Activated CD8-positive, alpha-beta T cell treated with anti-CD3 and anti-CD28 coated beads, Interleukin-2, amount 10 ng/mL, durations not matched to agents 7 days and 5 days (primary cell): ENCODE results near the gene SBF2. TPM values are rescaled to one million over a fixed set of nuclear protein-coding genes. Genes with fewer than 3 reads are reported as not detected.

Experiments
- ATAC-seq: fragments of 150-1000 bp; cut with Tn5 transposase; one replicate; pipeline ENCODE4 v1.10.0; 2021; ENCODE audit warnings: moderate library complexity
- CTCF ChIA-PET: fragments of 350-600 bp; sonication (Branson Sonifier 250); formaldehyde crosslinking; loops from one replicate; lab custom pipeline; 2021; ENCODE audit warnings: antibody characterized with exemption; lab: Charles Lee
- POLR2A ChIA-PET: fragments of 350-600 bp; sonication (Branson Sonifier 250); formaldehyde crosslinking; loops from one replicate; lab custom pipeline; 2021; ENCODE audit warnings: antibody characterized with exemption; lab: Charles Lee
- DNase-seq: peaks from one replicate; pipeline ENCODE4 v3.0.0-alpha.2; 2020
- H3K27ac Mint-ChIP-seq: one replicate; pipeline ENCODE4 v1.8.0; 2021; ENCODE audit warnings: mild to moderate bottlenecking, mixed read lengths
- H3K27me3 Mint-ChIP-seq: one replicate; pipeline ENCODE4 v1.8.0; 2021; ENCODE audit warnings: low read depth, mixed read lengths
- H3K36me3 Mint-ChIP-seq: one replicate; pipeline ENCODE4 v1.8.0; 2021; ENCODE audit warnings: low read depth, mixed read lengths
- H3K4me1 Mint-ChIP-seq: one replicate; pipeline ENCODE4 v1.8.0; 2021; ENCODE audit warnings: low read depth, mixed read lengths
- H3K4me3 Mint-ChIP-seq: one replicate; pipeline ENCODE4 v1.8.0; 2021; ENCODE audit warnings: mild to moderate bottlenecking, mixed read lengths
- H3K9me3 Mint-ChIP-seq: one replicate; pipeline ENCODE4 v1.8.0; 2022; ENCODE audit warnings: mixed read lengths; ENCODE audit not compliant: insufficient read depth
- total RNA-seq, 2 experiments: library from RNA; stranded (reverse); gene quantifications; one replicate each; pipeline ENCODE4 v1.2.3, GENCODE V29; 2021

The SBF2 gene
- total RNA-seq, 2 experiments from 2014 or later = 5.1 to 5.9 TPM

DNA sequence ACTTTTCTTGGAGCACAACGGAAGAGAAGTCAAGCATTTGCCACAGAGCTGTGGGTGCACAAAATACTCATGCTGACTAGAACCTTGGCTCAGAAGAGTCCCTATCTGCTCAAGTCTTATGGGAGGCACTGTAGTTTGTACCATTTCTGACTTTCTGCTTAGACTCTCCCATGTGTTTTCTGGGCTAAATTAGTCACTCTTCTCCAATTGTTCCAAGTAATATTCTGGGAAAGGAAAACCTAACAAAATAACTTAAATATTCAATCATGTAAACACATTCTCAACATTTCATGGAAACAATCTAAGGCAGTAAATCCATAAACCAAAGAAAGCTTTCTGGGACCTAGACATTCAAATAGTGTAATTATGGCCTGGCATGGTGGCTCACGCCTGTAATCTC is 409.4 kb downstream of the SBF2 start:
- H3K9me3 Mint-ChIP-seq = no peaks in the 10 kb centered on the region
- DNase-seq (no peak), ATAC-seq (no peak)
- CTCF ChIA-PET = no interaction called here
- H3K27me3 Mint-ChIP-seq = peaks cover 5% of the 10 kb centered on the region
- H3K27ac Mint-ChIP-seq = no peak overlapping the region
- no peak overlapping the region for H3K4me3 Mint-ChIP-seq
- POLR2A ChIA-PET = no interaction called here
- no peaks in the 10 kb centered on the region for H3K36me3 Mint-ChIP-seq
- H3K4me1 Mint-ChIP-seq = no peaks in the 10 kb centered on the region

DNA sequence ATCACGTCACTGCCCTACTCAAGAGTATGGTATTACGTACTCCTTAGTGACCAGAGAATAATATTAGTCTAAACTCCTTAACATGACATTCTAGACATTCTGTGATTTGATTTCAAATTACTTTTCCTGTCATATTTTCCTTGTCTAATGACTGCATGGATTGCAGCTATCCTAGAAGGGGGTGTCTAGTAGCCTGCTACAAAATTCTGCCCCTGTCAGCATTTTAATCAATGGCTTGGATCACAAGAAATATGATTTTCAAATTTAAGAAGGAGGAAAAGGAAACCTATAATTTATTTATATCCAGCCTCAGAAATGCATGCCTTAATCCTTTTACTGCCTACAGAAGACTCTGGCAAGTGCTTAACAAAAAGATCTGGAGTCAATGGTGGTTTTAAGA is 413.4 kb downstream of the SBF2 start:
- Mint-ChIP-seq H3K4me1 (no peaks in the 10 kb centered on the region), H3K36me3 (no peaks in the 10 kb centered on the region), H3K27me3 (no peaks in the 10 kb centered on the region), H3K27ac (no peak overlapping the region), H3K4me3 (no peak overlapping the region), H3K9me3 (no peaks in the 10 kb centered on the region)
- ChIA-PET POLR2A (no interaction called here), CTCF (no interaction called here)
- DNase-seq (no peak), ATAC-seq (no peak)

DNA sequence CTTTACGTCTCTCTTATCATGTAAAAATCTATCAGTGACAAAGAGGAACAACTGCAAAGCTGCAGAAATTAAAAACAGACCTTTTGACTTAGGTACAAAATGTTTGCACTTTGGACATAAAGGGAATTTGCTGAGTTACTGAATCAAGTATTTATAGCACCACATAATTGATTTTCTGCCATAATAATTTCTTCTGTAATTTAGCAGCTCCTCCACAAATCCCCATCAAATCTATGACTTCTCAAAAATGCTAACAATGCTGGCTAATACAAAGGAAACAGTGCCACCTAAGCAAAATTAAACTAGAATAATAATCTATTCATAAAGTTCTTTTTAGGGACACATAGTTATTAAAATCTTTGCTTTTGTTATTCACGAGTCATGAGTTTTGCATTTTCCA is 415.1 kb downstream of the SBF2 start:
- no peaks in the 10 kb centered on the region for H3K27me3 Mint-ChIP-seq
- H3K4me1 Mint-ChIP-seq = no peaks in the 10 kb centered on the region
- no peaks in the 10 kb centered on the region for H3K36me3 Mint-ChIP-seq
- ATAC-seq = no peak
- CTCF ChIA-PET = interaction anchor here (0.6 kb wide), 1 partner anchor 408 kb away, joined by 3 read pairs; no protein-coding TSS in a partner anchor
- H3K4me3 Mint-ChIP-seq = no peak overlapping the region
- DNase-seq = no peak
- no peak overlapping the region for H3K27ac Mint-ChIP-seq
- POLR2A ChIA-PET = no interaction called here
- H3K9me3 Mint-ChIP-seq = no peaks in the 10 kb centered on the region

DNA sequence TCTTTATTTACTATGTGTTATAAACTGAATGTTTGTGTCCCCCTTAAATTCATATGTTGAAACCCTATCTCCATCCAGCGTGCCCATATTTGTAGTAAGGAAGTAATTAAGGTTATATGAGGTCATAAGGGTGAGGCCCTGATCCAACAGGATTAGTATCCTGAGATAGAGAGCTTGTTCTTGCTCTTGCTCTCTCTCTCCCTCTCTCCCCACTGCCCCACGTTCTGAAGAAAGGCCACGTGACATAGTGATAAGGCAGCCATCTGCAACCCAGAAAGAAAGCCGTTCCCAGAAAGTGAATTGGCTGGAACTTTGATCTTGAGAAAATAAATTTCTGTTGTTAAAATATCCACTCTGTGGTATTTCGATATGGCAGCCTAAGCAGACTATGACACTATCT is 417.7 kb downstream of the SBF2 start:
- no peak for DNase-seq
- POLR2A ChIA-PET = no interaction called here
- Mint-ChIP-seq H3K27ac (no peak overlapping the region), H3K36me3 (no peaks in the 10 kb centered on the region), H3K27me3 (no peaks in the 10 kb centered on the region), H3K9me3 (no peaks in the 10 kb centered on the region), H3K4me3 (no peak overlapping the region), H3K4me1 (no peaks in the 10 kb centered on the region)
- ATAC-seq = no peak
- CTCF ChIA-PET = interaction anchor here (1.9 kb wide), 1 partner anchor 14 kb away, joined by 5 read pairs; no protein-coding TSS in a partner anchor

DNA sequence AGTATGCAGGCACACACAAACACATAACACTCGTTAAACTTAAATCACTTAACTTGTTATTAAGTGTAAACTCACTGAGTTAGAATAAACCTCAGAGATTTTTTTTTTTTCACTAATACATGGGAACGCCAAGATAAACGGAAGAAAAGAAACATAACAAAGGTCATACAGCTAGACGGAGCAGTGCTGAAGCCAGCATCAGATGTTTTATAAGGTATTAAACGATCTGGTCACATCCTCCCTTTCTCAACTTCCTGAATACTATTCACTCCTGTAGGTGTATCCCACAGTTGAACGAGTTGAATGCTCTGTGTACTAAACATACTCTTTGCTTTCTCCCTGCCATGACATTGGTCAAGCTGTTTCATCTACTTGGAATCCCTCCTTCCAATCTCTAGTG is 418.2 kb downstream of the SBF2 start:
- no peaks in the 10 kb centered on the region for H3K36me3 Mint-ChIP-seq
- ATAC-seq = no peak

DNA sequence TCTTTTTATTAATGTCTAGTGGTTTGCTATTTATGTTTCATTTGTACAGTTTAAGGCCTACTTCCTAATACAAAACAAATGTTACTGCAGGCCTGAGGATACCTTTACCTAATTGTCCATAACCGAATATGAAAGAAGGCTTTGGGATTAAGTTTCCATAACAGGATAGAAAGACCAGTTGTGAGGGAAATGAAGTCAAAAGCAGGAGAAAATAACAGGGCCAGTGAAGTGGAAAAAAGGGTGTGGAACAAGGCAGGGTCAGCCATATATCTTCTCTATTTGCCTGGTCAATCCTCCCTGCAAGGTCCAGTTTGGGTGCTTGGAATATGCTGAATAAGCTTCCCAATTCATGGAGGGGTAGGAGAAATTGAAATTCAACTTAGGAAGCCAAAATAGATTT is 418.6 kb downstream of the SBF2 start:
- Mint-ChIP-seq H3K4me1 (no peaks in the 10 kb centered on the region), H3K9me3 (no peaks in the 10 kb centered on the region), H3K36me3 (no peaks in the 10 kb centered on the region), H3K27ac (no peak overlapping the region), H3K27me3 (no peaks in the 10 kb centered on the region), H3K4me3 (no peak overlapping the region)
- CTCF ChIA-PET = interaction anchor here (1.0 to 2.3 kb wide), 3 partner anchors 13 to 97 kb away, joined by 3 to 7 read pairs (median 5); no protein-coding TSS in a partner anchor
- POLR2A ChIA-PET = no interaction called here
- DNase-seq = no peak
- no peak for ATAC-seq

More for the DNA sequence above, 418.2 kb downstream of the SBF2 start:
- DNase-seq = no peak
- ChIA-PET POLR2A (no interaction called here), CTCF (interaction anchor here (1.0 to 1.9 kb wide), 2 partner anchors 14 to 97 kb away, joined by 3 to 5 read pairs; no protein-coding TSS in a partner anchor)
- Mint-ChIP-seq H3K4me1 (no peaks in the 10 kb centered on the region), H3K27ac (no peak overlapping the region), H3K27me3 (no peaks in the 10 kb centered on the region), H3K9me3 (no peaks in the 10 kb centered on the region), H3K4me3 (no peak overlapping the region)

DNA sequence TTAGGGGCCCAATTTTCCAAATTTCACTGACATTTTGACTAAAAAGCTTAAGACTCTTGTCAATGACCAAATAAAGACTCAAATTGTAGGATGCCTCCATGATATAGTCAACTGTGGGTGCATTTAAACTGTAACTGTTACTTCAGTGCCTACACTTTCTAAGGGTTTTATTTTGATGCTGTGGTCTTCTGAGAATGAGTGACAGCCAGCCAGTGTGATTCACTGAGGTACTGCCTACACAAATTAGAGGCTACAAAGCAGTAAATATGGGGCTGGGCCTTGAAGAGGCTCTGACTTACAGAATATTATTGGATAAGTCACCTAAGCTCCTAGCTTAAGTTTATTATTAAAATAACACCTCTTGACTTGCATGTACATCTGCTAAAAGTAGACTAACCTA is 419.6 kb downstream of the SBF2 start:
- no peaks in the 10 kb centered on the region for H3K27me3 Mint-ChIP-seq
- ATAC-seq = no peak
- POLR2A ChIA-PET = interaction anchor here (0.7 kb wide), 1 partner anchor 566 kb away, joined by 4 read pairs; no protein-coding TSS in a partner anchor
- no peak overlapping the region for H3K27ac Mint-ChIP-seq
- no peaks in the 10 kb centered on the region for H3K4me1 Mint-ChIP-seq
- DNase-seq = no peak
- H3K36me3 Mint-ChIP-seq = no peaks in the 10 kb centered on the region
- H3K9me3 Mint-ChIP-seq = no peaks in the 10 kb centered on the region
- CTCF ChIA-PET = interaction anchor here (1.4 to 2.3 kb wide), 3 partner anchors 12 to 14 kb away, joined by 3 to 7 read pairs (median 5); no protein-coding TSS in a partner anchor
- no peak overlapping the region for H3K4me3 Mint-ChIP-seq

DNA sequence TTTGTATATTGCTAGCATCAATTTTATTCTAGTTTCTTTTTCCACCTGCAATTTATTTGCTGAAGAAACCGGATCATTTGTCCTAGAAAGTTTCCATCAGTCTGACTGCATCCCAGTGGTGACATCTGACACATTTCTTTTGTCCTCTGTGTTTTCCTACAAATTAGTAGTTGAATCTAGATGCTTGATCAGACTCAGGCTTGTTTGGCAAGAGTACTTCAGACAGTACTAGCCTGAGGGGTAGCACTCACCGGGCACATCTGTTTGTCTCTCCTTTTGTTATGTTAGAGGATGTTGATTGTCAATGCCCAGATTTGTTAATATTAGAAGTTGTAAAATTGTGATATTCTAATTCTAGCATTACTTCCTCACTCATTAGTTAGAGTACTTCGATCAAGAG is 425.4 kb downstream of the SBF2 start:
- H3K36me3 Mint-ChIP-seq = no peaks in the 10 kb centered on the region
- POLR2A ChIA-PET = no interaction called here
- no peaks in the 10 kb centered on the region for H3K27me3 Mint-ChIP-seq

DNA sequence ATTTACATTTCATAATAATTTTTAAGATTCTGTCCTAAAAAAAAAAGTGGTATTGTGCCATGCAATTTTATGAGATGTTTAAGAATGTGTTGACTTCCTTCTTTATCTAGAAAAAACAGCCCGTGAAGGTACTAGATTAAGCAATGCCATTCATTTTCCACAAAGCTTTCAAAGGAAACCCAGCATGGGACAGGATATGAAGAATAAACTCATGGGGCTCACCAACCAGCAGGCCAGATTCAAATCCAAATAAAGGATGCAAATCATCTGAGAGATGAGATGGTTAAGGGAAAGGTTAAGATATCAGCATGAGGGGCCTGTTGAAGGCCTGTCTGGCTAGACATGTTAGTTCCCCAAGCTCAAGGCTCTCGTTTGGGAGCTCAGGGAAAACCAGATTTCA is 431.0 kb downstream of the SBF2 start:
- ATAC-seq = no peak
- CTCF ChIA-PET = interaction anchor here (0.6 to 6.4 kb wide), 11 partner anchors 11 to 457 kb away, joined by 3 to 30 read pairs (median 4); no protein-coding TSS in a partner anchor
- Mint-ChIP-seq H3K4me3 (no peak overlapping the region), H3K4me1 (peaks cover 35% of the 10 kb centered on the region), H3K27me3 (no peaks in the 10 kb centered on the region), H3K36me3 (no peaks in the 10 kb centered on the region), H3K9me3 (no peaks in the 10 kb centered on the region), H3K27ac (no peak overlapping the region)
- POLR2A ChIA-PET = no interaction called here
- DNase-seq = no peak

More for the DNA sequence above, 425.4 kb downstream of the SBF2 start:
- Mint-ChIP-seq H3K9me3 (no peaks in the 10 kb centered on the region), H3K4me3 (no peak overlapping the region), H3K27ac (no peak overlapping the region), H3K4me1 (no peaks in the 10 kb centered on the region)
- ATAC-seq = no peak
- CTCF ChIA-PET = no interaction called here
- DNase-seq = no peak

DNA sequence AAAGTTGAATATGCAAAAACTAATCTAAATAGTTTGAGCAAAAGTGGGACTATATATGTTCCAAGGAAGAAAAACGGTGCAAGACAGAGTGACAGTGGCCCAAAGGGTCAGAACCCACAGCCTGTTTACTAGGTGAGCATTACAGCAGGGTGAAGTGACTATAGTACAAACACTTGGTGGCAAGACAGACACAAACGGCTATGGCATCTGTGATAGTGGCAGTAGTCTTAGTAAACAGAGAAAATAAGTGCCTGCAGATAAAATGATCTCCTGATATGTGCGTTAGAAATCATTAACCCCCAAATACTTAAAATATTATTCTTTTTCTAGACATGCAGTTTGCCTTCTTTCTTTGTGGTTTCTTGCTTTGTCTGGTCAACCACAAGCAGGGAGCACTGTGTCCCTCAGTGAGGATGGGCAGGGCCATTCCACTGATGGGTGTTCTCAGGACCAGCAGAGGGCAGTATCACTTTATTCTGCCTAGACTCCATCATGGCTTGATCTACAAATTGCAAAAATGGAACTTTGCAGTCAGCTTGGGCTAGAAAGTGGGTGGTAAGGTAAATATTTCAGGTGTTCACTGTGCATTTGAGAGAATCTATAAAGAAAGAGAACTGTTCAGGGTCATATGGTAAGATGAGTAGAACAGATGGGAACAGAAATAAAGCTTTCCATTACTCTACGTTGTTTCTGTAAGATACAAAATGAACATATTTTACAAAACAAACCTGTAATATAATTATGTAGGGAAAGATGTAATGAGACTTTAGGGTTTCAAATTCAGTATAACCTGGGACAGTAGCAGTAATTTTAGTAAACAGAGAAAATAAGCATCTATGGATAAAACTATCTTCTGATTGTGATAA is 431.9 kb downstream of the SBF2 start:
- DNase-seq = peak; percentile 69
- Mint-ChIP-seq H3K9me3 (no peaks in the 10 kb centered on the region), H3K4me3 (no peak overlapping the region), H3K27me3 (no peaks in the 10 kb centered on the region), H3K27ac (no peak overlapping the region), H3K36me3 (no peaks in the 10 kb centered on the region), H3K4me1 (peaks cover 36% of the 10 kb centered on the region)
- ChIA-PET POLR2A (no interaction called here), CTCF (interaction anchor here (0.6 to 6.4 kb wide), 14 partner anchors 10 to 458 kb away, joined by 3 to 30 read pairs (median 4); no protein-coding TSS in a partner anchor)
- peak; percentile 82 for ATAC-seq

DNA sequence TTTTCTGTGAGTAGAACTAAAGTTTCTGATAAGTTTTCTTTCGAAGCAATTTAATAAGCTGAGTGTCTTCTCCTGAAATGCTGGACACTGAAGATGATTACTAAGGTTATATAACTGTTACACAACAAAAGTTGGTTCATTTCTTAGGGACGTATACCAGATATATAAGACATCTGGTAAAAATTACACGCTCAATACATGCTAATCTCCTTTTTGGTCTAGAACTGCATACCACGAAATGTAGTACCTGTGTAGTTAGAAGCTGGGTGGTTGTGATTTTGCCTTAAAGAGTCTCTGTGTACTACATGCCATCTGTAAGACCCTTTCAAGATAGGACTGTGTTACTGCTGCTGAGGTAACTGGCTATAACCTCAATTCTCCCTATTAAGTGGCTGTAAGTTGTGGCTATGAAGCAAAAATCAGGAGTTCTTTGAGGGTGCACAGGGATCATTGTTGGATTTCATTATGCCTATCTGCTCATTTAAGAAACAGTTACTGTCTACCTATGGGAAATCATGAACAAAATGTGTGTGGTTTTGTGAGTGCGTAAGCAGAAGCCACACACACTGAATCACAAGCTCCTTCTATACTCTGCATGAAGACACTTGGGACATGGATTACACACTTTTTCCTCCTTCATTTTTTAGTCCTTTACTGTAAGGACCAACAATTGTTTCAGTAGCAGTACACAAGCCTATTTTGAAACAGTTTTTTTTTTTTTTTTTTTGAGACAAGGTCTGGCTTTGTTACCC is 434.3 kb downstream of the SBF2 start:
- Mint-ChIP-seq H3K4me1 (peaks cover 36% of the 10 kb centered on the region), H3K4me3 (no peak overlapping the region), H3K9me3 (no peaks in the 10 kb centered on the region), H3K27me3 (no peaks in the 10 kb centered on the region), H3K27ac (peak overlapping the region; percentile 55), H3K36me3 (no peaks in the 10 kb centered on the region)
- ChIA-PET CTCF (interaction anchor here (0.7 to 6.4 kb wide), 8 partner anchors 10 to 872 kb away, joined by 3 to 30 read pairs (median 4); no protein-coding TSS in a partner anchor), POLR2A (interaction anchor here (0.6 kb wide), 2 partner anchors 509 to 678 kb away, joined by 3 read pairs; no protein-coding TSS in a partner anchor)
- no peak for DNase-seq
- ATAC-seq = peak; percentile 59
